ENCODE data around the gene GRID1.
"Not testable (repeated sequence)": the region's sequence is repeated elsewhere in the genome, so short reads cannot be mapped to it uniquely, and the experiment has no call there.

Gene GRID1

GRCh38 chr10:86130041-86130440 is 236.6 kb downstream of the GRID1 start:
- DNase-seq: no peak

- no peak for DNase-seq
Observed at GRCh38 chr10:86128360-86128759, 238.2 kb downstream of the GRID1 start.

DNA sequence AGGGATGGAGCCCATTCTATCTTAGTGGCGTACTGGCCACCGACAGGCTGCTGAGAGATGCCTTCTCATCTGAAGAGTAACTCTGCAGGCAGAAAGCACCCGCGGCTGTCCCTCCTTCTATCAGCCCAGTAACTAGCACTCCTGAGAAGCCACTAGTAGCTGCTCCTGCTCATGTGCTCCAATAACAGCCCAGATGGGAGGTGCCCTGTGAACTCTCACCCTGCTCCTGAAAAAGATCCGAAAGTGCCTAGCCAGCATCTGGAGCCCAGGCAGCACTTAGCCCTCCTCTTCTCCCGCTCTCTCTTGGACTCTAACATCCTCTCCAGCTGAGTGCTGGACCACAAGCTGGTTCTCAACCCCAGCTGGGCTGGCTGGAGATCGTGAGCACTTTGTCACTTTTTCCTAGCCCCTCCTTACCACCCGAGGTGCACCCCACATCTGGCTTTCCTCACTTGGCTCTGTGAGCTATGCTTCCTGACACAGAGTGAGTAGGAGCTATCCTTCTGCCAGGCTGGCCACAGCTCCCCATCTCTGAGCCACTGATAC is 239.2 kb downstream of the GRID1 start:
- no peak for DNase-seq

GRCh38 chr10:86124734-86125133 is 241.9 kb downstream of the GRID1 start:
- DNase-seq: no peak

DNA sequence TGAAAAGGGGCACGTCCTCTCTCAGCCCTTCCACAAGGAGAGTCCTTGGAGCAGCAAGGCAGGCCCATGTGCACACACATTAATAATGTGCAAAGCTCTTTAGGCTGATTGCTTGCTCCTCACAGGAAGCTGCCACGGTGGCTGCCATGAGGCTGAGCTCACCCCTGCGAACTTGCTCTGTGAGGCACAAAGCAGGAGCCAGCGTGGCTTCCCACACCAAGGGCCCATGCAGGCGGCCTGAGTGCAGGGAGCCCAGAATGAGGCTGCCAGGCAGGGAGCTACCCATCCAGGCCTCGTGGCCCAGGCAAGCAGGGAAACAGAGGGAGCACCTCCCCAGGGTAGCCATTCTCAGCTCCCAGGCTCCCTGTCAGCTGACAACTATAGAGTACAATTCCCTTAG is 242.9 kb downstream of the GRID1 start:
- DNase-seq: no peak

- DNase-seq: no peak
Observed at GRCh38 chr10:86123304-86123703, 243.3 kb downstream of the GRID1 start.

DNA sequence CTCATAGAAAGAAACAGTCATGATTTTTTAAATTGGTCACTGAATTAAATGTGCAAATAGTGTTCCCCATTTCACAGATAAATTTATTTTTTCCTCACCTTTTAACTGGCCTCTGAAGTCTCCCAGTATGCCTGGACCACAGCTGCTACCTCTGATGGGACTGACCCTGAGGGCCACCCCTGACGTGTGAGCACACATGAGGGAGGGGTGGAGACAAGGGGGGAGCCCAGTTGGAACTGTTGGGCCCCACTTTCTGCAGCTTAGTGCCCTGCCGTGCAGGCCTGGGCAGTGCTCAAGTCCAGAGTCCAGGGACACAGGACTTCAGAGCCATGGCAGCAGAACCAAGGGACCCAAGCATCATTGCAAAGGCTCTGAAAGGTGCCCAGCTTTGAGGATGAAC is 243.9 kb downstream of the GRID1 start:
- no peak for DNase-seq

- DNase-seq: no peak
Observed at GRCh38 chr10:86121200-86121599, 245.4 kb downstream of the GRID1 start.

DNA sequence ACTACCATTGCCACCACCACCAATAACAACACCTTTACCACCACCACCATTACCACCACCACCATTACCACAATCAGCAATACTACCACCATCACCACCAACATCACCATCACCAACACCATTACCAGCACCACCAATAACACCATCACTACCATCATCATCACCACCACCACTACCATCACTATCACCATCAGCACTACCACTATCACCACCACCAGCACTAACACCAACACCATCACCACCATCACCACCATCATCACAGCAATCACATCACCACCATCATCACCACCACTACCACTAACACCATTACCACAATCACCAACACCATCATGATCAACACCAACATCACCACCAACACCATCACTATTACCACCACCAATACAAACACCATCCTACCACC is 249.5 kb downstream of the GRID1 start:
- DNase-seq: no peak

GRCh38 chr10:86113983-86114382 is 252.6 kb downstream of the GRID1 start:
- DNase-seq: no peak

DNA sequence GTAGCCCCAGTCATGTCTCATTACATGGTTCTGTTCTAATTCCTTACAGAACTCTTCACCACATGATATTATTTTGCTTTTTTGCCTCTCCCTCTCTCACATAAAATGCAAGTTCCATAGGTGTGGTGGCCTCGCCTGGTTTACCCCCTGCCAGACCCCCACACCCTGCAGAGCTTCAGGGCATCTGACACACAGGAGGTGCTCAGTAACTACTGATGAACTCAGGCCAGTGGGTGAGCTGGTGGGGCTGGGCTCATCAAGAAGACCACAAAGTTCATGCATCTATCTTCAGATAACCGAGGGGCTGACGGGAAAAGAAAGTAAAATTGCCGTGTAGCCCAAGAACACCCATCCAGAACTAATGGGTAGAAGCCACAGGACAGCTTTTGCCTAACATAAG is 253.1 kb downstream of the GRID1 start:
- DNase-seq: no peak

GRCh38 chr10:86113044-86113443 is 253.6 kb downstream of the GRID1 start:
- no peak for DNase-seq

DNA sequence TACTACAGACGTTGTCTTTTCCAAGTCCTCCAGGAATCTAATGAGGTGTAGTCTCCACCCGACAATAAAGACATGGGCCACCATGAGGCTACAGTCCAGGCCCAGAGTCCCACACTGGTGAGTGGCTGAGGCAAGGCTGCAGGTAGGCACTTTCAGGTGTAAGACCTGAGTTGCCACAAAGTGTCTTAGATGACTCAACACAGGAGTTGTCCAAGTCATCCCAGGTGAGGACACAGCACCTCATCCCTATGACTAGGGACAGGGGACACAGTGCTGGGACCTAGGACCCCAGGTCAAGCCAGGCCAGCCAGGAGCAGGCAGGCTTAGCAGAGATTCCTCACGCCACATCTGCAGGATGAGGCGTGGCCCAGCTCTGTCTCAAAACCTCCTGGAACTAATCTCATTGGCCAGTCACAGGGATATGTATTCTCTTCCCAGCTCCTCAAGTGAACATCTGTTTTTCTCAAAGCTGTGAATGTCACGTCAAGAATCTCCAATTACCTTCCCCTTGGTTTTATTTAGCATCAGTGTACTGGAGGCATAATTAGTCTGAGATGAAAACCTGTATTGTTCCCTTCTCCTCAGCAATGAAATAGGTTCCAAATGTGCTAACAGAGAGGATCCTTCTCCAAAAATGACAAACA is 254.6 kb downstream of the GRID1 start:
- DNase-seq: no peak

- DNase-seq: no peak
Observed at GRCh38 chr10:86110156-86110786, 256.3 kb downstream of the GRID1 start.

DNA sequence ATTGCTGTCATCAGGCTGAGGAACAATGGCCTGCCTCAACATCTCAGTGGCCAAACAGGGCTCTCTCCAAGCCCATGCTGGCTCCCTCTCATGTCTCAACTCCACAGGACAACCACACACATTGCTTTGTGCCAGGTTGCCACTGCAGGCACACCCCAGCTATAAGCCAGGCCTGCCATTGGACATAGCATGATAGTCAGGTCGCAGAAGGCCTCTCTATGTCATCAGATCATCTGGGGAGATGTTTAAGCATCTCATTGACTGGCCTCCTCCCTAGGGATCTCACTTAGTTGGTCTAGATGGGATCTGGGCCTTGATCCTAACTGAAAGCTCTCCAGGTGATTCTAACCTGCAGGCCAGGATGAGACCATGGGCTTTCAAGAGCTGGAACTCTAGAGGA is 257.2 kb downstream of the GRID1 start:
- DNase-seq: no peak

DNA sequence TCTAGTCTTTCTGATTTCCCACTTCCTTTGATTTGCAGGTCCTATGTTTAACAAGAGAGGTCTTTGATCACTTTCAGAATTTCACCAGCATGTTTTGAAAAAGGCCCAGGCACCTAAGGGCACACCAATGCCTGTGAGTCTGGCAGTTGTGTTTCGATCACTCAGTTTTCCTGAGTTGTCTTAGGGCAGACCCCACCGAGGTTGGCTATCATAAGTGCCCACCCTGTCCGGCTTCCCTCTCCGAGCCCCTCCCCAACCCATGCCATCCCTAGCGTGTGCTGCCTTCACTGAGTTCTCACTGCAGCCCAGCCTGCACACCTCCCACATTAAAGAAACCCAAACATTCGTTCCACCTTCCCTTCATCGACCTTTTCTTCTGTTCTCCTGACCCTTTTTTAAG is 257.9 kb downstream of the GRID1 start:
- no peak for DNase-seq

DNA sequence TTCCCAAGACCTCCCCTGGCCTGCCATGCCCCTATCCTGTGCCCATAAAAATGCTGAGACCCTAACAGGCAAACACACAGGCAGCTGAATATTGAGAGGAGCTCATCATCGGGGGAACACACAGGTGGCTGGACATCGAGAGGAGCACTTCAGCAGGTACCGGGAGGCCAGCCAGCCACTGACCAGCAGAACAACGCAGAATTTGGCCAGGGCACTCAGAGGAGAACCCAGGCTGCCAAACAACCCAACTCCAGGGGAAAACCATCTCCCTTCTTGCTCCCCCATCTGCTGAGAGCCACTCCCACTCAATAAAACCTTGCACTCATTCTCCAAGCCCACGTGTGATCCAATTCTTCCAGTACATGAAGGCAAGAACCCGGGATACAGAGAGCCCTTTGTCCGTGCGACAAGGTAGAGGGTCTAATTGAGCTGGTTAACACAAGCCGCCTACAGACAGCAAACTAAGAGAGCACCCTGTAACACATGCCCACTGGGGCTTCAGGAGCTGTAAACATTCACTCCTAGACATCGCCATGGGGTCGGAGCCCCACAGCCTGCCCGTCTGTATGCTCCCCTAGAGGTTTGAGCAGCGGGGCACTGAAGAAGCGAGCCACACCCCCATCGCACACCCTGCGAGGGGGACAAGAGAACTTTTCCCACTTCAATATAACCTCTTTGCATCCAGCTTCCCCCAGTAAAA is 258.8 kb downstream of the GRID1 start:
- not testable (repeated sequence) for DNase-seq

- DNase-seq: no peak
Observed at GRCh38 chr10:86107131-86107530, 259.5 kb downstream of the GRID1 start.

GRCh38 chr10:86106616-86107015 is 260.0 kb downstream of the GRID1 start:
- DNase-seq: no peak

DNA sequence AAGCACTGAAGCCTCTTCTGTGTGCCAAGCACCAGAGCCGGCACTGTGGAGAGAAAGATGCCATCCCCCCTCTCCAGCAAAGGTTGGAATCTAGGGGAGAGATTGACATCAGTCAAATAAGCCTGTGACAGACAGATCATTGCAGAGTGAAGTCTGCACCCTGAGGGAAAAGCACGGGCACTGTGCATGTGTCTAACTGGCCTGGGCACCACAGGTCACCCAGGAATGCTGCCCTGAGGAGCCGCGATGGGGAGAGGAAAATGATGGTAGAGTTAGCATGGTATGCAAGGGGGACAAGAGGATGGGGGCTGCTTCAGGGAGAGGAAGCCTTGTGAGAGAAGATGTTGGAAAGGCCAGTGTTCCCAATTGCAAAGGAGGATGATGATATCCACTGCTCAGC is 261.0 kb downstream of the GRID1 start:
- DNase-seq: no peak

- DNase-seq: no peak
Observed at GRCh38 chr10:86105181-86105580, 261.4 kb downstream of the GRID1 start.

GRCh38 chr10:86104611-86105145 is 261.9 kb downstream of the GRID1 start:
- DNase-seq: no peak

DNA sequence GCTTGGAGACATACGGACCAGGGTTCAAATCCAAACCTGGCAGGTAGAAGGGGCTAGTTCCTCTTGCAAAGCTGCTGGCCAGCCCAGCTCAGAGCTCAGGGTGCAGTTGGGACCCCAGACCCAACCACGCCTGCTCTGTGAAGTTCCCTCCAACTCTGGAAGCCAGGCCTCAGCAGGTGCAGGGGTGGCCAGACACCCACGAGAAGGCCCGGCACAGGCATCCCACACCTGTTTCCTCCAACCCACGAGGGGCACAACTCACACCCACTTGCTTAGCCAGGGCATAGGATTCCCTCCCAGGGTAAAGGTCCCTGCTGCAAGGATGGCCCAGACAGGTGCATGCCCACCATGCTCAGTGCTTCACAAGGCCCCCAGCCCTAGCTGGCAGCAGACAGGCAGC is 262.4 kb downstream of the GRID1 start:
- no peak for DNase-seq

All from inflammatory macrophage (primary cell).